CD4-positive, alpha-beta T cell treated with Interleukin-10 for 1 hour (primary cell): ENCODE measurements around the gene CRIP1.

ENCODE experiments used
- DNase-seq: peaks from one replicate; pipeline ENCODE4 v3.0.0-alpha.2; 2020

The CRIP1 gene, protein sequence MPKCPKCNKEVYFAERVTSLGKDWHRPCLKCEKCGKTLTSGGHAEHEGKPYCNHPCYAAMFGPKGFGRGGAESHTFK

DNA sequence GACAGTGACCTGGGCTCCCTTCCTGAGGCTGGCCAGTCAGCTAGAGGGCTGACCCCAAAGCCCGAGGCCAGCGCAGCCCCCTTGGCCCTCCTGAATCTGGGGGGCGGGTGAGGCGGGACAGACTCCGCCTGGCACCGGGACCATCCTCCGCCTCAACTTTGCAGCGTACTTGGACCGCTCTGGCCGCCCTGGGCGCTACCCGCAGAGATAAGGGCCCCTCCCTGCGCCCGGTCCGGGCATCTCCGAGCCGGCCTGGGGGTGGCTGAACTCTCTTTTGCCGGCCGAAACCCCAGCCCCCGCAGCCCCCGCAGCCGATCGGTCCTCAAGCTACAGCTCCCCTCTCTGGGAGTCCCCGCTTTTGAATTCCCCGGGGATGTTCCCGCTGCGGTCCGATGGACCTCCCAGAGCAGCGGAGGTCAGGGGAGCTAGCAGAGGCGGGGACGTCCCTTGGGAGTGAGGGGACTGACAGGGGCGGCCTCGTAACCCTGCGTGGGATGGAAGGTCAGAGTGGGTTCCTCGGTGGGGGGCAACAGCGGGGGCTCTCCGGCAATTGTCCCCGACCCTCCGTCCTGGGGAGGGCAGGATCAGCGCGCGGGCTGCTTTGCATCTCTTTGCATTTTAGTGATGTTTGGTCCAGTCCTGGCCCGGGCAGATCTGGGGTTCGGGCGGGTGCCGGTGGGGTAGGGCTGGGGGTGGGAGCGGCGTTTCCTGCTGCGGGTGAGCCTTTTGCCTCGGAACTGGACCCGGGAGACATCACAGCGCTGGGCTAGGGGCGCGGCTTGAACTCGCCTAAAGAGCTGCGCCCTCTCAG lies at the start of gene CRIP1:
CRIP1 (plus strand) TSS at position 724 of the 811 bp plus-strand sequence. CDS start 374 bp downstream, outside the sequence.
- peak; percentile 28 for DNase-seq

DNA sequence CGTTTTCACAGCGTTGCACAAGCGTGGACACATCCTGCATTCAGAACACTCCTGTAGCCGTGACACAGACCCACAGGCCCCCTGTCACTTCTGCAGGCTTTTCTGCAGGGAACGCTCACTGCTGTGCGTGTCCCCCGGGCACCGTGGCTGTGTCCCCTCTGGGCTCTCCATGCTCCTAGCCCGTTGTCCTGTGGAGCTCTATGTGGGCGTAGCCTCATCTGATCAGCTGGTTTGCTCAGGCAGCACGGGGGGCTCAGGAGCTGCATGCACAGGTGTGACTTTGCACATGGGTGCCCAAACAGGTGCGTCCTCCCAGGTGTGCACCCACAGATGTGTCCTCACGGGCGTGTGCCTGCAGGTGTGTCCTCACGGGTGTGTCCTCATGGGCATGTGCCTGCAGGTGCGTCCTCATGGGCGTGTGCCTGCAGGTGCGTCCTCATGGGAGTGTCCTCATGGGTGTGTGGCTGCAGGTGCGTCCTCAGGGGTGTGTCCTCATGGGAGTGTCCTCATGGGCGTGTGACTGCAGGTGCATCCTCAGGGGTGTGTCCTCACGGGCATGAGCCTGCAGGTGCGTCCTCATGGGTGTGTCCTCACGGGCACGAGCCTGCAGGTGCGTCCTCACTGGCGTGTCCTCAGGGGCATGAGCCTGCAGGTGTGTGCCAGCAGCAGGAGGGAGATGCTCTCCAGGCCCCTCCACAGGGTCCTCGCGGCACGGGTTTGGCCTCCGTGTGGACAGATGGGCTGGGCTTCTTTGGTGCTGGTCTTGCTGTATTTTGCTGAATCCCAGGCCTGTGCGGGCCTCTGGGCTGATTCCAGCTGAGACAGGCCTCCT lies 49.6 kb upstream of the CRIP1 start:
- no peak for DNase-seq

DNA sequence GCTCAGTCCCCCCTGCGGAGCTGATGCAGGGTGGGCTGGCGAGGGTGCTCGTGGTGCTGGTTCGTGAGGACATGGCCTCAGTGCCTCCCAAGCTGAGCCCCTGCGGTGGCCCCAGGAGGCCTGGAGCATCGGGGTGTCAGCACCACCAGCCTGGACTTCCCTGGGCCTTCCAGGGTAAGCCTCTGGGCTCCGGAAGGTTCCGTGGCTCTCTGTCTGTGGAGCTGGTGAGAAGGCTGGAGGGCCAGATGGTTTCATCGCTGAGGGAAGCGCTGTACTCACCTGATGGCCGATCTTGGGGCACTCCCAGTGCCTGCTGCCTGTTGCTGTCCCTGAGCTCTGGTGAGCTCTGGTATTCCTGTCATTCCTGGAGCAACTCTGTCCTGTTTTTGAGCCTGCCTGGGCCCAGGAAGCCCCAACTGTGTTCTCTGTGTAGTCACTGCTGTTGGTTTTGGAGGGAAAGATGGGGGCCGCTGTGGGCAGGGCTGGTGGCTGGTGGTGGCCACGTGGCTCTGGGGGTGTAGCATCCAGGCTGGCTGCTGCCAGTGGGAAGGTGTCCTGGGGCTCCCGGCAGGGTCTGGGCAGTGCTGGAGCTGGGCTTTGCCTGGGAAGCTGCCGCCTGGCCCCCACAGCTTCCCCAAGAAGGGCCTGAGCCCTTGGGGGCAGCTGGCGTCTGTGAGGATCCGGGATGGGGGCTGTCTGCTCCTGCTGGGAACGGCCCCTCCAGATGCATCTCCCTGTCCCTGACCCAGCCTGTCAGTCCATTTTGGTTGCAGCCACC lies 48.8 kb upstream of the CRIP1 start:
- no peak for DNase-seq

- DNase-seq = no peak
These were observed 47.5 kb upstream of the CRIP1 start for GRCh38 chr14:105439179-105439578.

DNA sequence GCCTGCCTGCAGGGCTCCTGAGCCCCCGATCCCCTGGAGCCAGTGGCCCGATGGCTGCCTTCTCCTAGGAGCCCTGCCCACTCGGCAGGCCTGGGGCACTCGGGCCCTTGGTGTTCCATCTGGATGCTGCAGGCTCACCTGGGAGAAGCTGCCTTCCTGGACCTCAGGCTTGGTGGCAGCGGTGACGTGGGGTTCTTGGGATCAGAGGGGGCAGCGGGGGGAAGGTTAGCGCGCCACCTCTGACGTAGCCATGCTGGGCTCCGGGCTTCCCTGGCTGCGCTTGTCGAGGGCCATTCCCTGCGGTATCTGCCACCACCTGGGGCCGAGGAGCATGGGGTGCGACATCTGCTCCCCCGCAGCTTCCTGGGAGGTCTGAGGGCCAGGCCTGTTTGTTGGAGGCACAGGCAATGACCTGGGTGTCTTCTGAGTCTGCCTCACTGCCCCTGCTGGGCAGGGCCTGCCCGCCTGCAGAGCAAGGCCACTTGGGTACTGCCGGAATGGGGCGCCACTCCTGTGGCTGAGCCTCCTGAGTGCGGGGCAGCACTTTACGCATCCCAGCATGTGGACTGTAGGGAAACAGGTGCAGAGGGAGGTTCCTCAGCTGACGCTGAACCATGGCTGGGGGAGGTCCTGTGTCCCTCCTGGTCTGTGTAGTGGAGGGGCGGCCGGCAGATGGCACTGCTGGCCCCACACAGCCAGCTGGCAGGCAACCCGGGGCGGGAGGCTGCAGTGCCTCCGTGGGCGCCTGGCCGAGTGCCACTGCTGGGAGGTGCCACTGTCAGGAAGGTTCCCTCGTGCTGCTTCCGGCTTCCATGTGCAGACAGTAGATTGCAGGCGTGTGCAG lies 46.8 kb upstream of the CRIP1 start:
- DNase-seq = no peak

DNA sequence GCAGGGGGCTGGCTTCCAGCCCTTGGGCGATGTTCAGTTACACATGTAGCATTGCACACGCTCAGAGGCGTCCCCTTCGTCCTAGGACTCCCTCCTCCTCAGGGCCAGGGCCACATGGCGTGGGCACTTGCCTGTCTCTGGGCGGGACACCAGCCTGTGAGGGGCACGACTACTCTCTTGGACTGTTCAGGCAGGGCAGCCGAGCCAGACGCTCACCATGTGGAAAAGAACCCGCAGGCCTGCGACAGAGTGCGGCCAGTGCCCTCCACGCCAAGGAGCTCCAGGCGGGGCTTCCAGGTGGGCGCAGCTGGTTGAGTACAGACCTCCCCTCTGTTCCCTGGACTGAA lies 46.2 kb upstream of the CRIP1 start:
- no peak for DNase-seq

DNA sequence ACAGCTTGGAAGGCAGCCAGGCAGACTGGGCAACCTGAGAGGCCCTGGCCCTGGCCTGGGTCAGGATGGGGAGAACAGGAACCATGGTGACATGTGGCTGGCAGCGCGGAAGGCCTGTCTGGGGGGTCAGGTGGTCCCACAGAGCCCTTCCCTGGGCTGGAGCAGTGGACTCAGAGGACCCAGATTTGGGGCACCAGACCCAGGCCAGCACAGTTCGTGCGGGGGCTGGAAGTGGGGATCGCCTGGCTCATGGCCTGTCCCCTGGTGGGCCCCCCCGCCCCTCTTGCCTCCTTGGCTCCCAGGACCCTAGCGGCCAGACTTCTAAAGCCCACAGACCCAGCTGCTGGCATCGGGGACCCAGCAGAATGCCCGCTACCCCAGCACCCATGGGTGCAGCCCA lies 45.7 kb upstream of the CRIP1 start:
- DNase-seq = no peak

DNA sequence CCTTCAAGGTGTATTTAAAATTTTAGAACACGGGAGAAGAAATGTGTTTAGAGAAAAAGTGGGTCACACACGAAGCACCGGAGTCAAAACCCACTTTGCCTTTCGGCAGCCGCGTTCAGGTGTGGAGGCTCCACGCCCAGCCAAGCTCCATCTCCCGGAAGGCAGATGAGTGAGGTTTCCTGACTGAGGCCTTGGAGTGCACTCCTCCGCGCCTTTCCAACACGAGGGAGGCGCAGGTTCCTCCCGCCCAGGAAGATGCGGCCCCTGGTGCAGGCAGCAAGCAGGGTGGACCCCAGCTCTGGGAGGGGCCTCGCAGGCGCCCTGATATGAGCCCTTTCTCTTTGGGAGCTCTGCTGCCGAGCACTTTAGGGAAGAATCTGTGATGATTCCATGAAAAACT lies 44.6 kb upstream of the CRIP1 start:
- DNase-seq = no peak

DNA sequence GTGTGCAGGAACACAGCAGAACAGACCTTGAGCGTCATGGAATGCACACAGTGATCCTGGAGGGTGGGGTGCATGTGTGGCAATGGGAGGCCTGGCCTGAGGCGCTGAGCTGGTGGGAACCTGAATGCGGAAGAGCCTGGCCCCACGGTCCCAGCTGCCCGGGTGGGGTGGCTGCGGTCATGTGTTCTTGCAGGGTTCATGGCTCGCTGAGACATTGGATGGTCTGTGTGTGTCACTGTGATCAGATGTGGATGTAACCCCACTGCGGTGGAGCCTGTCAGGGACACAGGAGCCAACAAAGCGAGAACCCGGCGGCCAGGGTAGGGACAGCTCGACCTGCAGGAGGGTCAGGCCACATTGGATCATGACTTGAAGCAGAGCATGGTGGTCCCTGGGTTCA lies 43.9 kb upstream of the CRIP1 start:
- no peak for DNase-seq

- no peak for DNase-seq
These were observed 41.8 kb upstream of the CRIP1 start for GRCh38 chr14:105444859-105445258.

- DNase-seq = no peak
These were observed 41.4 kb upstream of the CRIP1 start for GRCh38 chr14:105445290-105445689.

GRCh38 chr14:105445901-105446845 lies 40.5 kb upstream of the CRIP1 start:
- no peak for DNase-seq

GRCh38 chr14:105446971-105447370 lies 39.7 kb upstream of the CRIP1 start:
- no peak for DNase-seq

DNA sequence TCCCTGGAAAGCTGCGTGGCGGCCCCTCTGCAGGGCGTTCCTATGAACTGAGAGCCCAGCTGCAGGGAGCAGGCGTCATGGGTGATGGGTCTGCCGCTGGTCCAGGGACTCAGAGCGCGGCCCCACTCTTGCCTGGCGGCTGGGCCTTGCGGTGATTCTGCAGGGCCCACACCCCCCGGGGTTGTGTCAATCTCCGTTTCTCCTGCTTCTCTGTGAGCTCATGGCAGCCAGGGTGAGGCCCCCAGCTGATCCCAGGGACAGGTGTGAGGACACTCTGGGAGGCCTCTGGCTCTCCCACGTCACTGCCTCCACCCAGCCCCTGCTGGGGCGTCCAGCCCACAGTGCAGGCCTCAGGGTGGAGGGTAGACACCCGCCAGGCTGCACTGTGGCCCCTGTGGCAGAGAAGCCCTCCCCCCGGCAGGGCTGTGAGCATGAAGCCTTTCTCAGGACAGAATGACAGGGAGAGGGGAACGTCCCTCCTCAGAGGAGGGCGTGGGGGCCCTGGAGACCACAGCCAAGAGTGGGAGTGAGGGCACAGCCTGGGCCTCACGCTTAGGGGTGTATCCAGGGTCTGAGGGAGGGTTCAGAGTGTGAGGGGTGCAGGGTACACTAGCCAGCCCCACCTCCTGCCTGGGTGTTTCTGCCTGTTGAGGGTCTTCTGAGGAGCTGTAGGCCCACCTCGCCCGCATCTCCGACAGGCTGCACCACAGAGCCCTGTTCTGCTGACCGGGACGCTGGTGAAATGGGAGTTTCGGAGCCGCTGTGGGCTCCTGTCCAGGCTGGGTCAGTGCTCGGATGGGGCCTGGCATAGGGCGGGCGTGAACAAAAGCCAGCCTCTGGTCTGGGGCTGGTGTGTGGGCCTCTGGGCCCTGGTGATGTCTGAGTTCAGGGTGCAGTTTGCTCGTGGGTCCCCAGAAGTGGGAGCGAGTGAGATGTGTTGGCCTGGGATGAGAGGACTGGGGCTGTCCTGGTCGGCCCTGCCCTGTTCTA lies 38.7 kb upstream of the CRIP1 start:
- DNase-seq = no peak

DNA sequence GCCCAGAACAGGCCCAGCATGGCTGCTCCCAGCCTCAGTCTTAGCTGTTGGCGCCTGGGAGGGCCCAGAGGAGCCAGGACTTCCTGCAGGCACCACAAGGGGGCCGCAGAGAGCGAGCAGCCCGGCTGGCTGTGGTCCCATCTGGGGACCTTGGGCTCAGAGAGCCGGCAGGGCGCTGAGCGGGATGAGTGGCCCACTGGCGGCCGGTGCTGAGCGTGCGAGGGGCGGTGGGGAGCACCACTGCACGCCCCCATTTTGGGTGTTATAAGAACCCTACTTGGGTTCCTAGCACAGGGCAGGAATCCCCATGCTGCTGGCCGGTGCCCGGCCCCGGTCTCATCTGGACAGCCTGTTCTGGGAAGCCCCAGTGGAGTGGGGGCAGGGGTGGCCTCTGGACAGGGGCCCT lies 38.0 kb upstream of the CRIP1 start:
- peak; percentile 77 for DNase-seq

GRCh38 chr14:105449276-105450122 lies 37.2 kb upstream of the CRIP1 start:
- no peak for DNase-seq

- no peak for DNase-seq
These were observed 36.6 kb upstream of the CRIP1 start for GRCh38 chr14:105450123-105450505.

DNA sequence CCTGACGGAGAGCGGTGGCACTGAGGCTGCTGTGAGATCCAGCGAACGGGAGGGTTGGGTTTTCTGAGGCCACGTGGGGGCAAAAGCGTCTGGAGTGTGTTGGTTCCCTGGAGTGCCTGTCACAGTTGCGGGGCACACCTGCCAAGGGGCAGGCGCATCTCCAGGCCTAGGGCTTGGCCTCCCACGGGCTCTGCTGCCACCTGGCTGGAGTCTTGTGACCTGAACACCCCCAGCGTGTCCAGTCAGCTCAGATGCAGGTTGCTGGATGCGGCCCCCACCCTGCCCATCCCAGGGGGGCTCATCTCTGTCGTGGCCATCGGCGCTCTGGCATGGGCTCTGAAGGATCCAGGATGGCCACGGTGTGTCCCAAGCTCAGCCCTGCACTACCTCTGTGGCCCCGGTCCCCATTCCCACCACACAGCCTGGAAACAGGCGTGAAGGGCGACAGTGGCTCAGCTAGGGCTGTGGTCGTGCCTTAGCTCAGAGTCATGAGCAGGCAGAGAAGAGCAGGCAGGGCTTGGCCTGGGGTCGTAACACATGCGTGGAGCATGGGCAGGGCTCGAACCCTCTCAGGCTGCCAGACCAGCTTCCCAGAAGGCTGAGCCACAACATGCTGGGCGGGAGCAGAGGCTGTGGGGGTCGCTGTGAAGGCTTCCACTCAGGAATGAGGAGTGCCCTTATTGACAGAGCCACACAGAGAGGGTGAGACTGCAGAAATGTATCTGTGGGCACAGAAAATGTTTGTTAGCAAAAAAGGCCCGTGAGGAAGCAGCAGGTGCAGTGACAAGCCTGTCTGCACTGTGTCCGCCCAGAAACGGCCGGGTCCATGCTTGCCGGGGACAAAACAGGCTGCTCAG lies 35.6 kb upstream of the CRIP1 start:
- no peak for DNase-seq
